GM18502 (cell line): Measurements from ENCODE around the gene CLP1.

Experiments
- ATAC-seq: cut with Tn5 transposase; IDR thresholded peaks from one replicate; pipeline ENCODE4 v1.9.1; 2021; ENCODE audit warnings: mild to moderate bottlenecking; ENCODE audit not compliant: unreplicated experiment, poor library complexity

CLP1 gene

DNA sequence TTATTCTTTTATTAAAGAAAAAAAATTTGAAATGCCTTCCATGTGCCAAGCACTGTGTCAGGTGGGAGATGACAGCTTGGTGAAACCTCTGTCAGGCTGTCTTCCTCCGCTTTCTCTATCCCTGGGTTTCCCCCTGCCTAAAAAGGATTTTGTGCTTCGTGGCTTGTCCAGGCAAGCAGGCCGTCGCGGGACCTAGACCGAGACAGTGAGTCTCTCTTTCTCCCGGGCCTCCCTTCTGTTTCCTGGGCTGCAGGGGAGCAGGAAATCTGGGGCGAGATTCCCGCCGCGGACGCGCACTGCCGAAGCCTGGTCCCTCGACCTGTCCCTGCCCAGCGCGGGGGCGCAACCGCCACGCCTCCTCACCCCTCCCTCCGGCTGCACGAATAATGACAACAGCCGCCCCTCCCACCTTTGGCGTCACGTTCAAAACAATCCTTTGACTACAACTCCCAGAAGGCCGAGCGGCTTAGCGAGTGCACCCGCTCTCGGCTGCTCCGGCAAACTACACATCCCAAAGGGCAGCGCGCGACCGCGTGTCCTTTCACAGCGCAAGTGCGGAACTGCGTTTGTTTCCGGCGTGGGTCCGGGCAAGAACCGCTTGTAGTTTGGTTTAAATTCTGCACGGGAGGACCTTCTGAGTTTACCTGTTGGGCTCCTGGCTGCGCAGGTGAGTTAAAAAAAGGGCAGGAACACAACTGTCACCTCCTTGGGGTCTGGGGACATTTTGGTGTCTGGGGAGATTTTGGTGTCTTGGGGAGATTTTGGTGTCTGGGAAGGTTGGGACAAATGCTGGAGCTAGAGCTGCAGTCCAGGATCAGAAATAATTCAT, at the start of gene CLP1:
CLP1 (plus strand) TSS at position 569 of the 829 bp plus-strand sequence. CDS start 1,715 bp downstream, outside the sequence.
- peak; percentile 99 for ATAC-seq

DNA sequence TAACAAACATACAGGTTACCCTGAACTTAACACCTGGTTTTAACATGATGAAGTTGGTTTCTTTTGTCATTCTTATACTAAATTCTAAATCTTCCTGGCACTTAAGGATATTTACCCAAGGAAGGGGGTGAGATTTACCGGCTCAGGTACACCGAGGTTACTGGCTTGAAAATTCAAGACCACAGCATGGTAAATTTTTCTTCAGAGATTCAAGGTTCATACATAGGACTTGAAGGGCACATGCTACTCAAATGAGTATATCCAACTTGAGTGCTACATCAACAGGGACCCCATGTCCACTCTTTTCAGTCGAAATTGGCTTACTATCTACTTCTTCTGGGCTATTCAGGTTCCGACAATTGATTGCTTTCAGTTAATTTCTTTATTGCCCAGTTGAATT, 47.4 kb upstream of the CLP1 start:
- no peak for ATAC-seq

DNA sequence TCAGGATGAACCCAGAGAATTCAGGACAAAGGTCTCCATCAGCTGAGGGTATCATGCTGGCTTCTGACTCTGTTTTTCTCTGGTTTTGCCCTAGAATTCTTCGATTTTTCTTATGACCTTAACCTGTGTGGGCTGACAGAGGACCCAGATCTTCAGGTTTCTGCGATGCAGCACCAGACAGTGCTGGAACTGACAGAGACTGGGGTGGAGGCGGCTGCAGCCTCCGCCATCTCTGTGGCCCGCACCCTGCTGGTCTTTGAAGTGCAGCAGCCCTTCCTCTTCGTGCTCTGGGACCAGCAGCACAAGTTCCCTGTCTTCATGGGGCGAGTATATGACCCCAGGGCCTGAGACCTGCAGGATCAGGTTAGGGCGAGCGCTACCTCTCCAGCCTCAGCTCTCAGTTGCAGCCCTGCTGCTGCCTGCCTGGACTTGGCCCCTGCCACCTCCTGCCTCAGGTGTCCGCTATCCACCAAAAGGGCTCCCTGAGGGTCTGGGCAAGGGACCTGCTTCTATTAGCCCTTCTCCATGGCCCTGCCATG, 43.3 kb upstream of the CLP1 start:
- ATAC-seq: no peak

DNA sequence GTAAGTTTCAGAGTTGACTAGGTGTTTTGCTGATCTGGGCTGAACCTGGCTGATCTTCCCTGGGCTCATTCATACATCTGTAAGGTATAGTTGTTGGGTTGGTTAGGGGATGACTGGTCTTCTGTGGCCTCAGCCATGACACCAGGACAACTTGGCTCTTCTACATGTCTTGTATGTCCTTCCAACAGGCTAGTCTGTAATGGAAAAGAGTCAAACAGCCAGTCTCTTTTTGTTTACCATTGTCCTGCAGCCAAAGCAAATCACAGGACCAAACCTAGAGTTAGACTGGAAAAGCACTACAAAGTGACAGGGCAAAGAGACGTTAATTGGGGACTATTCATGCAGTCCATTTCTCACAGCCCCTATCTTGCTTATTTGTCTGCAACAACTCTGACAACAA, 42.3 kb upstream of the CLP1 start:
- no peak for ATAC-seq

DNA sequence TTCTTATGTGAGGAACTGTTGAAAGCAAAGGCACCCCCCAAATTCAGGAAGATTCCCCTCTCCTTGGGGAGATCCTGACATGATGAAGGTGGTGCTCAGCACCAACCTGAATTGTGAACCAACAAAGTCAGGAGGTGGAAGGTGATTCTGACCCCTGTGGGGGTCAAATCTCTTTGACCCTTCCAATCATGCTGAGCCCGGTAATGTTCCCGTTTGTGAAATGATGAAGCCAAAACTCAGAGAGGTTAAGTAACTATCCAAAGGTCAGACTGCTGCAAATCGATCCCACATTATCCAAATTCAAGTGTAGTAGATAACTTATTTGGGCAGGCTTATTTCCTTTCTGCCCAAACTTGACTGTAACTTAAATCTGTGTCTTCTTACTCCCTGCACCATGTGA, 41.0 kb upstream of the CLP1 start:
- ATAC-seq: no peak

DNA sequence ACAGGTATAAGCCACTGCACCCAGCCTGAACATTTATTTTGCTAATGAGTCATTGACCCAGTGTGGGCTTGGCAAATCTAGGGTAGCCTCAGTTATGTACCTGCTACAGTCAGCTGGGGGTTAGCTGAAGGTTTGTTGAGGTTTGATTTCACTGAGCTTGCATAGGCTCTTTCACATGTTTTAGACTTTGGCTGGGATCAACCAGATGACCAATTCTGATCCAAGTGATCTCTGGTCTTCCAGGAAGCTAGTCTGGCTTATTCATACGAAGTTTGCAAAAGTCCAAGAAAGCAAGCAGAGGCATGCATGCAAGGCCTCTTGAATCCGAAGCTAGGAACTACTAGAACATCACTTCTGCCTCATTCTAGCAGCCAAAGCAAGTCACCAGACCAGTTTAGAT, 39.1 kb upstream of the CLP1 start:
- no peak for ATAC-seq

DNA sequence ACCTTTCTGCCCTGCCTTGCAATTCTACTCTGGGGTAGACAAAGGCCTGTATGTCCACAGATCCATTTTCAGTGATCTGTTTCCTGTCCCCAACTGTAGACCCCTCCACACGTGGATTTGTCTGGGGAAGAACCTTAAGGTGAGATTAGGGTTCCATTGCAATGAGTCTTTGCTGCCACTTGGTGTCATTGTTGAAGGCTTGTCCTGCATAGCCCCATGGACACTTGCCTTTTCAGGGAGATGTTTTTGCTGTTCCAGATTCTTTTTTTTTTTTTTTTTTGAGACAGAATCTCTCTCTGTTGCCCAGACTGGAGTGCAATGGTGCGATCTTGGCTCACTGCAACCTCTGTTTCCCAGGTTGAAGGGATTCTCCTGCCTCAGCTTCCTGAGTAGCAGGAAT, 38.2 kb upstream of the CLP1 start:
- ATAC-seq: no peak

DNA sequence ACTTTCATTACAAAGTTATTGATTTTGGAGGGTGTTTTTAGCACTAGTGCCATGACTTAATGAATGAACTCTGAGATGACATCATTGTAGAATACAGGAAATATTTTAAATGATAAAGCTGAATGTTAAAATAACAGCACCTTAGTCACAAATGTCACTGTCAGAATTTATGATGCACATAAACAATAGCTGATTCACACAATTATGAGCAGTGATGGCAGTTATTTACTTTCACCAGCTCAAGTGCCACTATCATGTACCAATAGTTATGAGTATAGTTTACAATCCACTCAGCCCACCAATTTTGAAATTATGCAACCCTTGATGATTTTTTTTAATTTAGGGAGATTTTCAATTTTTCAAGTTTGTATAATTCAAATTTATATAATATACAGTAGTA, 37.1 kb upstream of the CLP1 start:
- ATAC-seq: no peak

DNA sequence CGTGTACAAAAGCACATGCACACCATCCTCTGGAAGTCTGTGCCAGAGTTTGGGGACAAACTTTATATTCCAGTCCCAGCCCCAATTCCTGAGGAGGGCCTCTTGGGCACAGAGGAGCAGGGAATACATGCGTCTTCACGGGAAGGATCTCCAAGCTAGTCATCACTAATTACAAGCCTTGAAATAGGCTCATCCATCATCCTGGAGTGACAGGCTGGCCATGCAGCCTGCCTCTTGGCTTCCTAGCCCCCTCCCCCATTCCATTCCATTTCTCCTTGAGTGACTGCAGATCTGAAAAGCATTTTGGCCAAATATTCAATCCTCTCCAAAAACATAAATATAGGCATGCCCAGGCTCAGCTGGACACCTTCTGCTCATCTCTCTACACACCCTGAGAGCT, 35.3 kb upstream of the CLP1 start:
- ATAC-seq: no peak

DNA sequence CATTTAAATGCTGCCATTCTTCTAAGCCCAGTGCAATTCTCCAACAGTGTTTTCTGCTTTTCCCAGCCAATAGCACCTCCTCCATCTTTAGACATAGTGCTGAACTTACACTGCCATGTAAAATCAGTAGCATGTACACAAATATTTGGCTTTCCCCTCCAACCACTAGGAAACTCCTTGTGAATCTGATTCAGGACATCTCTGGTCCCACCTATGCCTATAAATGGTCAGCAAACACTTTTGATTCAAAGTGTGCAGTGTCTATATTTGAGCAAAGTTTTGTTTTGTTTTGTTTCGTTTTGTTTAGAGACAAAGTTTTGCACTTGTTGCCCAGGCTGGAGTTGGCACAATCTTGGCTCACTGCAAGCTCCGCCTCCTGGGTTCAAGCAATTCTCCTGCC, 32.7 kb upstream of the CLP1 start:
- no peak for ATAC-seq

DNA sequence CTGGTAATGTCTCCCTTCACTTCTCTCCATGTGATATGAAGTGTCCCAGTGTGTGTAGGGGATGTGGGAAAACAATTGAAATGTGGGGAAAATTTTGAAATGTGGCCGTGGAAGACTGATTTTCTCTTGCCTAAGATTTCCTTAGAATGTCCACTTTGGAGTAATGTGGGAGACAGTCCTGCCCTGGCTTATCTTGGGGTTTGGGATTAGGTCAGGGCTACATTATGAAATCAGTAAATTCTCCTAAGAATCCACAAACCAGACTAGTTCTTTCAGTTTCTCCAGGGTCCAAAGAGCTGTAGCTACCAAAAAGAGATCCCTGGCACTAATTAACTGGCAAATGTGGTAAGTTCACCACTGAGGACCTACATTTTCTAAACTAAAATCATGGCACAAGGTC, 30.7 kb upstream of the CLP1 start:
- ATAC-seq: no peak

DNA sequence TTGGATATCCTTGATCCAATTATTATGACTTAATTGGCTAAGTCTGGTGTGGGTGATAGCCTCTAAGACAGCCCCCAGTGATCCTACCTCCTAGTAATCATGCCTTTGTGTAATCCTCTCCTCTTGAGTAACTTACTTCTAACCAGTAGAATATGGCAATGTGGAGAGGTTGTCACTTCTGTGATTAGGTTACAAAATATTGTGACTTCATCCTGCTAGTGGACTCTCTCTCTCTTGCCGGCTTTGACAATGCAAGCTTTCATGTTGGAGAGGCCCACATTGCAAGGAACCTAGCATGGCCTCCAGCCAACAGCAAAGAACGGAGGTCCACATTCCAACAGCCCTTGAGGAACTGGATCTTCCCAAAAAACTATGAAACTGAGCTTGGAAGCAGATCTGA, 27.4 kb upstream of the CLP1 start:
- no peak for ATAC-seq

DNA sequence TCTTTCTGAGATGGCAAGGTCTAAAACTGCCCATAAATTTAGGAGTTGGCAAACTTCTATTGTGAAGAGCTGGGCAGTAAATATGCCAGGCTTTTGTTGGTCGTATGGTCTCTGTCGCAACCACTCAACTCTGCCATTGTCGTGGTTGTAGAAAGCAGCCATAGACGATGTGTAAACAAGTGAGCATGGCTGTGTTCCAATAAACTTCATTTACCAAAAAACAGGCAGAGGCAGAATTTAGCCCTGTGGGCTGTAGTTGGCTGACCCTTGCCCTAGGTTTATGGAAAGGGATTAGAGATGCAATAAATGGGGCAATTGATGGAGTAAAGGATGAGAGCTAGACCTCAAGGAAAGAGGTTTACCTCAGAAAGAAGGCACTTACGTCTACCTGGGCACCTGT, 25.4 kb upstream of the CLP1 start:
- no peak for ATAC-seq

DNA sequence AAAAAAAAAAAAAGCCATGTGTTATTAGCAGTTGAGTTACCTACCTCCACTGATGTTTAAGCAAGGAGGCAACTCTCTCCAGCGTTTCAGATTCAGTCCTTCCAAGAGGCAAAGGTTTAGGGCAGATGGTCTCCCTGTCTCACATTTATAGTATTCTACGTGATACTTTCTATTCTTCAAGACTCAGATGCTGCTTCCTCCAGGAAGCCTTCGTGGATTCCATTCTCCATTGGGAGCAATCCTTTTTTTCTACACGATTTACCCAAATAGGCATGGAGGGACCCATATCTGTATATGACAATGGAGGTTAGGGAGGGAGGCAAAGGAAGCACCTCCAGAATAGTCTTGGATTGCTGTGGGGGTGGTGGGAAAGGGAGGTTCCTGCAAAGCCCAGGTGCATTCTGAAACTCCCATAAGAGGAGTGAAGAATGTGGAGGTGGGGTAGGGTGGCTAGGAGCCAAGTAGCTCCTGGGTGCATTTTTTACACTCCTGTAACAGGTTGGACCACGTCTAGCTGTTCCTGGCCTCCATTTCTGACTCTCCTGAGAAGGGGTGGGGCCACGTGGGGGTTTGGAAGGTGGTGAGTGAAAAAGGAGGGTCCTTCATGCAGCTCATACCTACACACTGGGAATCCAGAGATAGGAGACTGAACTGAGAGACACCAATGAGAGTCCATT, 24.0 kb upstream of the CLP1 start:
- ATAC-seq: no peak

DNA sequence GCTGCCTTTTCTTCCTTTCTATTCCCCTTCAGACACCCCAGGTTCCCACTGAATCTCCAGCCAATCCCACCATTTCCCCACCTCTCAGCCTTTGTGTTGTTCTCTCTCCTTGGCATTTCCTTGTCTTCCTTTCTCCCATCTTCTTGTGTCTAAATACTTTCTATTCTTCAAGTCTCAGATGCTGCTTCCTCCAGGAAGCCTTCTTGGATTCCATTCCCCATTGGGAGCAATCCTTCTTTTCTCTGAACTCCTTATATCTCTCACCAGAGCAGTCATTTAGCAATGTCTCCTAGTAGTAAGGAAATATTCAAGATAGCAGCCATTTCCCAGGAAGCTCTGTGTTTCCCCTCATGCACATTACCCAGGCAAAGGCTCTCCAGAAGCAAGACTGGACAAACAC, 23.3 kb upstream of the CLP1 start:
- ATAC-seq: no peak

DNA sequence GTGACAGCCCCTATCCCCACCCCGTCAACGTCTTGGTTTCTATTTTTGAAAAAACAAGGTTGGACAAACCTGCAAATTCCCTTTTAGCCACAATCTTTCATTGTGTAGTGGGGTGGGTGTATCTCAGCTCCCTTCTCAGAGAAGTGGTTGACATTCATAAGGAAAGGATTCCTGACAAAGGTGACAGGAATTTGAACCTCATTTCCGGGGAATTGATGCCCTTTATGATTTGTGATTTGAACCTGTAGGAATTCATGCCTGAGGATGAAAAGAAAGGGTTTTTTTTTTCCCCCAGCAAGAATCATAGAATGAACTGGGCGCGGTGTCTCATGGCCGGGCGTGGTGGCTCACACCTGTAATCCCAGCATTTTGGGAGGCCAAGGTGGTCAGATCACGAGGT, 22.3 kb upstream of the CLP1 start:
- no peak for ATAC-seq

DNA sequence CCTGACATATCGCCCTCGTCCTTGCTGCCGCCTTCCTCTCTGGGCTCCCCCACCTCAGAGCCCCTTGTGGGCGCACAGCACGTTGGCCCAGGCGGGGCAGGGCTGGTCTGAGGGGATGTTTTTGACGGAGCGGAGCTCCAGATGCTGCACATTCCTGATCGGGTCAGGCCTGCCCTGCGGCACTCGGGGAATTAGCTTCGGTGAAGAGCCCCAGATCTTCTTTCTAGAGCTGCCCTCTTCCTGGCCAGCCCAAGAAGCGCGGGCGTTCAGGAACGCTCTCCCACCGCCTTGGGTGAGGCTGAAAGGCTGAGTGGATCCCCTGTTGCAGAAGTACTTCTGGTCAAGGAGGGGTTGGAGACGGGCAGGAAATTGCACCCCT, 19.9 kb upstream of the CLP1 start:
- ATAC-seq: peak; percentile 3

DNA sequence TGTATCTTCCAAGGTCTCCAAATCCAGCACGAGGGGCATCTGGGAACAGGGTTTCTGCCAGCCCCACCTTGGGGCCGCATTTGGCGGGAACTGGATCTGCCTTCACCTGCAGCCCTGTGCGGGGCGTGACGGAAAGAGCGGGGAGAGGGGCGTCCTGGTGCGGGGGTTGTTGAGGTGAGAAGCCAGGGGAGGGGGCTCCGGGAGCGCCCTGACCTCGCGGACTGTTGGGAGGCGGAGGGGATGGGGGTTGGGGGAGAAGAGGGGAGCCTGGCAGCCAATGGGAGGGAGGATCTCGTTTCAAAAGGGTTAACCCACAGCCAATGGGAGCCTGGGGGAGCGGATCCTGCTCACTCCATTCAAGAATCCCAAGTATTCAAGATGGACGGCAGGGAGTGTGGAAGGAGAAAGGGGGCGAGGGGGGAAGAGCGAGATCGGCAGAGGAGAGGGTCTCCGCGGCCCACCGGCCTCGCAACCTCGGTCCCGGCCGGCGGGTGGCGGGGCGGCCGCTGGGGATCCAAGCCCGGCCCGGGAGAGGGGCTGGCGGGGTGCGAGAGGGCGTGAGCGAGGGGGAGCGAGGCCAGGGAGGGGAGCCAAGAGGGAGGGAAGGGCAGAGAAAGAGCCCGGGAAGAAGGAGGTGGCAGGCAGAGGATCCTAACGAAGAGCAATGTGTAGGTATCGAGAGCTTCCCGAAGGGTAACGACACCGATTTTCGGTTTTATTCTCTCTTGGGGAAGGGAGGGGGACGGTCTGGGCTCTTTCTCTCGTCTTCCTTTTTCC, 19.4 kb upstream of the CLP1 start:
- ATAC-seq: peak; percentile 66

DNA sequence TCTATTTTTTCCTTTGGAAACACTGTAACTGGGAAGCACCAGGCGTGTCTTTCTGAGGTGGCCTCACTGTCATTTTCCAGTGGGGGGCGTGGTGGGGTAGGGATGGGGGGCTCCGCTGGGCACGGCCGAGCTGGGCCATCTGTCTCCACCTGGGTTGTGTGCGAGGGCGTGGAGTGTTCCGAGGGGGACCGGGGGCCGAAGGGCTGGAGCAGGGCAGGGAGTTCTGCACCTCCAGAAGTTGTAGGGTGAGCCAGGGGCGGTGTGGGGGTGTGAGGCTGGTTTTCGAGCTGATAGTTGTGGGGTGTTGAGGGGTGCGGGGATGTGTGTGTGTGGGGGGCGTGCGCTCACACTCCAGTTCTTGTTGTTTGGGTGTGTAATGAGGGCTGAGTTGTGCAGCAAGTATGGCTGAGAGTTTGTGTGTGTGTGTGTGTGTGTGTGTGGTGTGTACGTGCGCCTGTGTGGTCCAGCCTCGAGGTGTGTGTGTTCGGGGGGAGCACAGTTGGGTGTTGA, 18.7 kb upstream of the CLP1 start:
- ATAC-seq: no peak

DNA sequence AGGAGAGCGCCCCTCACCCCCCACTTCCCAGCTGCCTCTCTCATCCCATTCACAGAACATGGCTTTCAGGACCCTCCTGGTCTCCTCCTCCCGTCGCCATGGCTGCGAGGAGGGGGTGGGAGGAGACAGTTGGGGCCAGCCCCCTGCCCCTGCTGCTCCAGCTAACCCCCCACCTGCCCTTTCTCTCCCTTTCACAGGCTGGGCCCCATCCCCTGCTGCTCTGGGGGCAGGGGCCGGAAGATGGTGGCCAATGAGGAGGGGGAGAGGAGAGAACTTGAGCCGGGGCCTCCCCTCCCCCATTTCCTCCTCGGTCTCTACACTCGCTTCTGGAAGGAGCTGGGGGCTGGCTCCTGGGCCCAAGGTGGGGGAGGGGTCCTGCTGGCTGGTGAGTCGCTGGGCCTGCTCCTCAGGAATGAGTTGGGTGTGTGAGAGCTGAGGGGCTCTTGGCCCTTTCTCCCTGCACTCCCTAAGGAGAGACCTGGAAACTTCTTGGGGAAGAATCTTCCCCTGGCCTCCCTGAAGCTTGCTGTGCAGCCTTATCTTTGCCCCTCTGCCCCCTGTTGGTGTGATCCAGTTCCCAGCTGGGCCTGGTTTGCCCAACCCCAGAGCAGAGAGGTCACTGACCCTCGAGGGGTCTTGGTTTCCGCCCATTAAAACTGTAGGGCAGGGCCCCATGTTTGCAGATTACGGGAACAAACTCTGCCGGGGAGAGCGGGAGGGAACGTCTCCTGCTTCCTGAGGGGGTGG, 18.1 kb upstream of the CLP1 start:
- no peak for ATAC-seq
